Stimulated activated effector memory CD8-positive, alpha-beta T cell treated with anti-CD3 and anti-CD28 coated beads, Interleukin-12 subunit alpha, Interleukin-12 subunit beta, amount 100 ng/mL, for 72 hours (primary cell): ENCODE data around the gene VTI1A.

Source experiments
- ATAC-seq: fragments of 150-1000 bp; cut with Tn5 transposase; 2 replicates; pipeline ENCODE4 v1.10.0; 2021
- DNase-seq, 2 donors: peaks; one replicate each; pipeline ENCODE4 v3.0.0; 2021 to 2022; ENCODE audit warnings: low spot score in 2 of 2
- H3K27ac Mint-ChIP-seq: one replicate; pipeline ENCODE4 v1.8.0; 2022; ENCODE audit warnings: mild to moderate bottlenecking, mixed read lengths
- H3K36me3 Mint-ChIP-seq: one replicate; pipeline ENCODE4 v1.8.0; 2022; ENCODE audit warnings: mild to moderate bottlenecking, mixed read lengths
- H3K4me1 Mint-ChIP-seq: one replicate; pipeline ENCODE4 v1.8.0; 2022; ENCODE audit warnings: mixed read lengths
- H3K4me3 Mint-ChIP-seq: one replicate; pipeline ENCODE4 v1.8.0; 2022; ENCODE audit warnings: mild to moderate bottlenecking, mixed read lengths
- H3K9me3 Mint-ChIP-seq: one replicate; pipeline ENCODE4 v1.8.0; 2022; ENCODE audit warnings: mixed read lengths

VTI1A gene

GRCh38 chr10:112789248-112789647 is 342.2 kb downstream of the VTI1A start:
- Mint-ChIP-seq H3K4me1 (peaks cover 10% of the 10 kb centered on the region), H3K9me3 (peaks cover 9% of the 10 kb centered on the region), H3K4me3 (no peak overlapping the region), H3K36me3 (no peaks in the 10 kb centered on the region), H3K27ac (no peak overlapping the region)
- ATAC-seq (no peak), DNase-seq (no peak)

- ATAC-seq (no peak), DNase-seq (no peak)
- H3K36me3 Mint-ChIP-seq, result no peaks in the 10 kb centered on the region
- peaks cover 9% of the 10 kb centered on the region for H3K9me3 Mint-ChIP-seq
- H3K4me3 Mint-ChIP-seq, result no peak overlapping the region
- H3K27ac Mint-ChIP-seq, result no peak overlapping the region
- peaks cover 10% of the 10 kb centered on the region for H3K4me1 Mint-ChIP-seq
These were observed 343.0 kb downstream of the VTI1A start for GRCh38 chr10:112790030-112790429.

GRCh38 chr10:112790921-112791320 is 343.9 kb downstream of the VTI1A start:
- DNase-seq (no peak), ATAC-seq (no peak)
- Mint-ChIP-seq H3K4me1 (peaks cover 10% of the 10 kb centered on the region), H3K27ac (no peak overlapping the region), H3K36me3 (no peaks in the 10 kb centered on the region), H3K4me3 (no peak overlapping the region), H3K9me3 (peaks cover 9% of the 10 kb centered on the region)

GRCh38 chr10:112791447-112791846 is 344.4 kb downstream of the VTI1A start:
- ATAC-seq, result no peak
- no peak overlapping the region for H3K4me3 Mint-ChIP-seq
- peaks cover 9% of the 10 kb centered on the region for H3K9me3 Mint-ChIP-seq
- DNase-seq, result no peak
- no peak overlapping the region for H3K27ac Mint-ChIP-seq
- peaks cover 10% of the 10 kb centered on the region for H3K4me1 Mint-ChIP-seq
- no peaks in the 10 kb centered on the region for H3K36me3 Mint-ChIP-seq

GRCh38 chr10:112792487-112793201 is 345.6 kb downstream of the VTI1A start:
- H3K36me3 Mint-ChIP-seq, result no peaks in the 10 kb centered on the region
- H3K9me3 Mint-ChIP-seq, result peaks cover 9% of the 10 kb centered on the region
- DNase-seq (no peak), ATAC-seq (no peak)
- no peak overlapping the region for H3K27ac Mint-ChIP-seq
- peaks cover 10% of the 10 kb centered on the region for H3K4me1 Mint-ChIP-seq
- H3K4me3 Mint-ChIP-seq, result no peak overlapping the region

- H3K4me1 Mint-ChIP-seq, result peaks cover 10% of the 10 kb centered on the region
- peaks cover 9% of the 10 kb centered on the region for H3K9me3 Mint-ChIP-seq
- ATAC-seq (no peak), DNase-seq (no peak)
- no peaks in the 10 kb centered on the region for H3K36me3 Mint-ChIP-seq
- no peak overlapping the region for H3K4me3 Mint-ChIP-seq
- no peak overlapping the region for H3K27ac Mint-ChIP-seq
These were observed 346.3 kb downstream of the VTI1A start for GRCh38 chr10:112793202-112793921.

- no peak overlapping the region for H3K27ac Mint-ChIP-seq
- peaks cover 5% of the 10 kb centered on the region for H3K9me3 Mint-ChIP-seq
- peaks cover 9% of the 10 kb centered on the region for H3K4me1 Mint-ChIP-seq
- H3K36me3 Mint-ChIP-seq, result no peaks in the 10 kb centered on the region
- ATAC-seq (no peak), DNase-seq (no peak)
- no peak overlapping the region for H3K4me3 Mint-ChIP-seq
These were observed 347.2 kb downstream of the VTI1A start for GRCh38 chr10:112794201-112794600.

GRCh38 chr10:112795067-112795466 is 348.1 kb downstream of the VTI1A start:
- Mint-ChIP-seq H3K4me1 (peaks cover 4% of the 10 kb centered on the region), H3K36me3 (no peaks in the 10 kb centered on the region), H3K4me3 (no peak overlapping the region), H3K27ac (no peak overlapping the region), H3K9me3 (no peaks in the 10 kb centered on the region)
- no peak for ATAC-seq
- DNase-seq, result no peak

- DNase-seq (no peak), ATAC-seq (no peak)
- Mint-ChIP-seq H3K36me3 (no peaks in the 10 kb centered on the region), H3K4me3 (no peak overlapping the region), H3K4me1 (peaks cover 4% of the 10 kb centered on the region), H3K9me3 (no peaks in the 10 kb centered on the region), H3K27ac (no peak overlapping the region)
These were observed 350.2 kb downstream of the VTI1A start for GRCh38 chr10:112797197-112797596.

- H3K9me3 Mint-ChIP-seq, result no peaks in the 10 kb centered on the region
- H3K36me3 Mint-ChIP-seq, result no peaks in the 10 kb centered on the region
- no peak overlapping the region for H3K27ac Mint-ChIP-seq
- H3K4me1 Mint-ChIP-seq, result peaks cover 4% of the 10 kb centered on the region
- ATAC-seq (no peak), DNase-seq (no peak)
- H3K4me3 Mint-ChIP-seq, result no peak overlapping the region
These were observed 350.8 kb downstream of the VTI1A start for GRCh38 chr10:112797855-112798254.

- no peaks in the 10 kb centered on the region for H3K9me3 Mint-ChIP-seq
- H3K4me3 Mint-ChIP-seq, result no peak overlapping the region
- no peaks in the 10 kb centered on the region for H3K36me3 Mint-ChIP-seq
- peak overlapping the region; percentile 15 for H3K27ac Mint-ChIP-seq
- no peak for DNase-seq
- ATAC-seq, result no peak
- peaks cover 4% of the 10 kb centered on the region for H3K4me1 Mint-ChIP-seq
These were observed 352.0 kb downstream of the VTI1A start for GRCh38 chr10:112799038-112799437.

GRCh38 chr10:112799726-112800510 is 352.9 kb downstream of the VTI1A start:
- no peak overlapping the region for H3K4me3 Mint-ChIP-seq

GRCh38 chr10:112801004-112801403 is 354.0 kb downstream of the VTI1A start:
- Mint-ChIP-seq H3K36me3 (no peaks in the 10 kb centered on the region), H3K4me1 (peaks cover 4% of the 10 kb centered on the region), H3K4me3 (no peak overlapping the region)

More at GRCh38 chr10:112799726-112800510, 352.9 kb downstream of the VTI1A start:
- Mint-ChIP-seq H3K4me1 (peaks cover 4% of the 10 kb centered on the region), H3K36me3 (no peaks in the 10 kb centered on the region), H3K9me3 (no peaks in the 10 kb centered on the region), H3K27ac (peak overlapping the region; percentile 15)
- DNase-seq (no peak), ATAC-seq (no peak)

GRCh38 chr10:112801748-112802147 is 354.7 kb downstream of the VTI1A start:
- H3K36me3 Mint-ChIP-seq, result no peaks in the 10 kb centered on the region
- DNase-seq (no peak), ATAC-seq (no peak)
- peaks cover 4% of the 10 kb centered on the region for H3K4me1 Mint-ChIP-seq
- H3K27ac Mint-ChIP-seq, result peak overlapping the region; percentile 29
- no peaks in the 10 kb centered on the region for H3K9me3 Mint-ChIP-seq
- no peak overlapping the region for H3K4me3 Mint-ChIP-seq

More at GRCh38 chr10:112801004-112801403, 354.0 kb downstream of the VTI1A start:
- H3K27ac Mint-ChIP-seq, result no peak overlapping the region
- no peak for ATAC-seq
- no peak for DNase-seq
- H3K9me3 Mint-ChIP-seq, result no peaks in the 10 kb centered on the region

- no peak overlapping the region for H3K4me3 Mint-ChIP-seq
- H3K27ac Mint-ChIP-seq, result peak overlapping the region; percentile 29
- H3K4me1 Mint-ChIP-seq, result peaks cover 4% of the 10 kb centered on the region
- no peaks in the 10 kb centered on the region for H3K9me3 Mint-ChIP-seq
- no peak for DNase-seq
- ATAC-seq, result no peak
- no peaks in the 10 kb centered on the region for H3K36me3 Mint-ChIP-seq
These were observed 355.5 kb downstream of the VTI1A start for GRCh38 chr10:112802411-112803022.
